HuH-7 (cell line): Measurements from ENCODE around the gene NALCN.

Experiments
- DNase-seq: peaks from one replicate; pipeline ENCODE4 v3.0.0; 2011; ENCODE audit warnings: low spot score

Gene NALCN

GRCh38 chr13:101204270-101205020, 211.9 kb downstream of the NALCN start:
- DNase-seq = no peak

- peak; percentile 0 for DNase-seq
Observed at GRCh38 chr13:101202590-101202989, 213.7 kb downstream of the NALCN start.

GRCh38 chr13:101190976-101191375, 225.3 kb downstream of the NALCN start:
- DNase-seq = no peak

- DNase-seq = no peak
Observed at GRCh38 chr13:101190337-101190736, 226.0 kb downstream of the NALCN start.

- DNase-seq = no peak
Observed at GRCh38 chr13:101185606-101186005, 230.7 kb downstream of the NALCN start.

- no peak for DNase-seq
Observed at GRCh38 chr13:101181076-101181685, 235.1 kb downstream of the NALCN start.

GRCh38 chr13:101179021-101179420, 237.3 kb downstream of the NALCN start:
- DNase-seq = no peak

- no peak for DNase-seq
Observed at GRCh38 chr13:101178406-101178805, 237.9 kb downstream of the NALCN start.

GRCh38 chr13:101170306-101170705, 246.0 kb downstream of the NALCN start:
- no peak for DNase-seq

GRCh38 chr13:101157261-101157660, 259.0 kb downstream of the NALCN start:
- DNase-seq = no peak

GRCh38 chr13:101155920-101156319, 260.4 kb downstream of the NALCN start:
- DNase-seq = no peak

- DNase-seq = no peak
Observed at GRCh38 chr13:101152184-101152583, 264.1 kb downstream of the NALCN start.

- no peak for DNase-seq
Observed at GRCh38 chr13:101150998-101151397, 265.3 kb downstream of the NALCN start.

GRCh38 chr13:101149735-101150384, 266.4 kb downstream of the NALCN start:
- no peak for DNase-seq

GRCh38 chr13:101146101-101146898, 270.0 kb downstream of the NALCN start:
- no peak for DNase-seq

GRCh38 chr13:101144808-101145419, 271.4 kb downstream of the NALCN start:
- no peak for DNase-seq

- no peak for DNase-seq
Observed at GRCh38 chr13:101140936-101141335, 275.4 kb downstream of the NALCN start.

- no peak for DNase-seq
Observed at GRCh38 chr13:101140087-101140770, 276.1 kb downstream of the NALCN start.

GRCh38 chr13:101139081-101139480, 277.2 kb downstream of the NALCN start:
- DNase-seq = no peak

GRCh38 chr13:101127741-101128353, 288.5 kb downstream of the NALCN start:
- peak; percentile 9 for DNase-seq

GRCh38 chr13:101123028-101123427, 293.3 kb downstream of the NALCN start:
- no peak for DNase-seq
